Psoas muscle (tissue), 8 donors: ENCODE data around the gene BNC2. TPM values are rescaled to one million over a fixed set of nuclear protein-coding genes. Genes with fewer than 3 reads are reported as not detected.

ENCODE experiments used
- ATAC-seq, 4 donors: fragments of 200-7000 bp; cut with Tn5 transposase; one replicate each; pipeline ENCODE4 v1.9.1; 2020; ENCODE audit warnings: moderate library complexity in 3 of 4, mild to moderate bottlenecking in 2 of 4
- DNase-seq, 2 donors: peaks; one replicate each; pipeline ENCODE4 v3.0.0-alpha.2; 2020
- H3K27ac ChIP-seq: fragments of 200-600 bp; one replicate; pipeline ENCODE4 v1.8.0; 2022
- H3K27me3 ChIP-seq, 3 donors: fragments of 200-600 bp in 1 of 3; one replicate each; pipeline versions ENCODE4 v1.6.1 to v1.8.0; 2013 to 2022; ENCODE audit warnings: low read length in 2 of 3, mild to moderate bottlenecking in 2 of 3, moderate library complexity in 1 of 3; ENCODE audit not compliant: insufficient read depth in 3 of 3
- H3K36me3 ChIP-seq, 2 donors: fragments of 200-600 bp in 1 of 2; one replicate each; pipeline versions ENCODE4 v1.6.1 to v1.8.0; 2013 to 2022; ENCODE audit warnings: low read depth in 1 of 2, mild to moderate bottlenecking in 1 of 2, moderate library complexity in 1 of 2; ENCODE audit not compliant: insufficient read depth in 1 of 2
- H3K4me1 ChIP-seq: fragments of 200-600 bp; one replicate; pipeline ENCODE4 v1.8.0; 2022
- H3K4me3 ChIP-seq: fragments of 200-600 bp; one replicate; pipeline ENCODE4 v1.8.0; 2022; ENCODE audit warnings: mild to moderate bottlenecking
- H3K9me3 ChIP-seq: fragments of 200-600 bp; one replicate; pipeline ENCODE4 v1.8.0; 2022
- CTCF ChIP-seq: fragments of 200-600 bp; IDR thresholded peaks from one replicate; pipeline ENCODE4 v1.8.0; 2022; ENCODE audit warnings: antibody characterized with exemption
- WGBS, 3 donors: extraction: QIAGEN DNeasy Blood & Tissue Kit; methylation state at CpG; one replicate each; pipeline versions ENCODE4 v1.1.6 to v1.1.7; 2013; 5-methylcytosine and 5-hydroxymethylcytosine counted together
- intact Hi-C, 2 donors: fragments of 100-400 bp; cut with DNase I; formaldehyde crosslinking; loops; one replicate each; pipeline versions ENCODE4 v1.11.0 to v1.14.2; 2022
- polyA plus RNA-seq, 3 donors: library from polyadenylated mRNA; stranded (reverse); fragments of 200-250 nt; gene quantifications; one replicate each; pipeline ENCODE4 v1.2.3, GENCODE V29; 2013
- total RNA-seq, 4 donors: library from RNA; stranded (reverse); fragmentation: NEBNext Ultra II Directional in 2 of 4; extraction: Animal tissue kit (Norgen Biotek cat#: 25700) in 2 of 4; gene quantifications; one replicate each; pipeline versions ENCODE4 v1.2.1 to v1.2.4, GENCODE V29; 2021 to 2023
- donor health status: healthy with polysubstance abuse.
- donor health status: DM: no; HTN: no; CAD: no; lungs with moderate emphysema.
- donor health status: Bipolar disorder and iron deficiency.
- donor health status: healthy.
- donor health status: DM: yes; HTN: yes; CAD: no.
- donor health status: DM: no; HTN: no; CAD: no.
- donor health status: DM: no; HTN: no; CAD: no.
- donor health status: DM: yes; HTN: yes; CAD: no.

BNC2 gene
- total and polyA plus RNA-seq, 7 donors: 1.3 to 168 (median 44.1) TPM

- intact Hi-C loops: no loop called here
- 55 to 64% (median 60%) methylated on average over 12 of the region's 12 CpGs for WGBS, 3 donors
- no peaks in the 10 kb centered on the region for H3K36me3 ChIP-seq
- no peaks in the 10 kb centered on the region for H3K27me3 ChIP-seq
- no peak for TF ChIP-seq CTCF
- H3K4me1 ChIP-seq: no peaks in the 10 kb centered on the region
- no peak overlapping the region for H3K27ac ChIP-seq
- DNase-seq: no peak
- no peak overlapping the region for H3K4me3 ChIP-seq
- no peaks in the 10 kb centered on the region for H3K9me3 ChIP-seq
- no peak for ATAC-seq
Measured at GRCh38 chr9:16406526-16407225, 463.8 kb downstream of the BNC2 start.

- no peaks in the 10 kb centered on the region for H3K36me3 ChIP-seq
- no peak overlapping the region for H3K4me3 ChIP-seq
- no peaks in the 10 kb centered on the region for H3K27me3 ChIP-seq
- no peak for TF ChIP-seq CTCF
- WGBS, 3 donors: 87 to 92% (median 90%) methylated on average over 3 of the region's 3 CpGs
- no peak for DNase-seq
- no peaks in the 10 kb centered on the region for H3K9me3 ChIP-seq
- no peak overlapping the region for H3K27ac ChIP-seq
- no peaks in the 10 kb centered on the region for H3K4me1 ChIP-seq
- intact Hi-C loops: no loop called here
- no peak for ATAC-seq
Measured at GRCh38 chr9:16405421-16405820, 465.0 kb downstream of the BNC2 start.

GRCh38 chr9:16401701-16402100 lies 468.8 kb downstream of the BNC2 start:
- no peak overlapping the region for H3K27ac ChIP-seq
- no peak overlapping the region for H3K4me3 ChIP-seq
- no peaks in the 10 kb centered on the region for H3K27me3 ChIP-seq
- DNase-seq (no peak), ATAC-seq (no peak)
- H3K4me1 ChIP-seq: no peaks in the 10 kb centered on the region
- no peaks in the 10 kb centered on the region for H3K36me3 ChIP-seq
- 71 to 75% (median 73%) methylated on average over 6 of the region's 6 CpGs for WGBS, 3 donors
- no peak for TF ChIP-seq CTCF
- intact Hi-C loops: no loop called here
- H3K9me3 ChIP-seq: no peaks in the 10 kb centered on the region

GRCh38 chr9:16398691-16399090 lies 471.8 kb downstream of the BNC2 start:
- H3K9me3 ChIP-seq: no peaks in the 10 kb centered on the region
- TF ChIP-seq CTCF: no peak
- H3K27ac ChIP-seq: no peak overlapping the region
- H3K4me3 ChIP-seq: no peak overlapping the region
- H3K27me3 ChIP-seq: no peaks in the 10 kb centered on the region
- H3K36me3 ChIP-seq: no peaks in the 10 kb centered on the region
- no peak for ATAC-seq
- no peaks in the 10 kb centered on the region for H3K4me1 ChIP-seq
- 44 to 75% (median 65%) methylated on average over 3 of the region's 3 CpGs for WGBS, 3 donors
- no peak for DNase-seq
- intact Hi-C loops: no loop called here

GRCh38 chr9:16396389-16396788 lies 474.1 kb downstream of the BNC2 start:
- ATAC-seq (no peak), DNase-seq (no peak)
- Histone ChIP-seq H3K9me3 (no peaks in the 10 kb centered on the region), H3K4me1 (no peaks in the 10 kb centered on the region), H3K27me3 (no peaks in the 10 kb centered on the region), H3K27ac (no peak overlapping the region), H3K4me3 (no peak overlapping the region), H3K36me3 (no peaks in the 10 kb centered on the region)
- WGBS, 3 donors: 84 to 90% (median 87%) methylated on average over 4 of the region's 4 CpGs
- intact Hi-C loops: no loop called here
- TF ChIP-seq CTCF: no peak
